Measurements from ENCODE around the gene CLIP1. TPM values are rescaled to one million over a fixed set of nuclear protein-coding genes. Genes with fewer than 3 reads are reported as not detected.

Gene CLIP1
- total RNA-seq, 2 experiments from 2014 or later = 42.5 to 47.2 TPM

- POLR2A ChIA-PET = interaction anchor here (0.6 kb wide), 1 partner anchor 34 kb away, joined by 6 read pairs; no protein-coding TSS in a partner anchor
- CTCF ChIA-PET = no interaction called here
Observed at GRCh38 chr12:122345042-122345441, 77.4 kb downstream of the CLIP1 start.

GRCh38 chr12:122336015-122336946 is 86.2 kb downstream of the CLIP1 start:
- POLR2A ChIA-PET = interaction anchor here (0.6 kb wide), 1 partner anchor 23 kb away, joined by 3 read pairs; no protein-coding TSS in a partner anchor
- CTCF ChIA-PET = interaction anchor here (0.7 to 2.2 kb wide), 7 partner anchors 12 to 1015 kb away, joined by 3 to 10 read pairs (median 3); no protein-coding TSS in a partner anchor

- POLR2A ChIA-PET = no interaction called here
Observed at GRCh38 chr12:122333142-122334087, 89.1 kb downstream of the CLIP1 start.

GRCh38 chr12:122327494-122328385 is 94.7 kb downstream of the CLIP1 start:
- CTCF ChIA-PET = interaction anchor here (0.8 kb wide), 1 partner anchor 425 kb away, joined by 3 read pairs; the partner anchor contains the start of gene DENR
- POLR2A ChIA-PET = interaction anchor here (0.6 kb wide), 1 partner anchor 38 kb away, joined by 5 read pairs; no protein-coding TSS in a partner anchor

More at GRCh38 chr12:122333142-122334087, 89.1 kb downstream of the CLIP1 start:
- CTCF ChIA-PET = interaction anchor here (0.5 to 2.2 kb wide), 3 partner anchors 21 to 352 kb away, joined by 3 to 7 read pairs (median 3); no protein-coding TSS in a partner anchor

GRCh38 chr12:122327014-122327413 is 95.5 kb downstream of the CLIP1 start:
- POLR2A ChIA-PET = no interaction called here
- CTCF ChIA-PET = no interaction called here

- POLR2A ChIA-PET = no interaction called here
- CTCF ChIA-PET = no interaction called here
Observed at GRCh38 chr12:122326586-122326985, 95.9 kb downstream of the CLIP1 start.

GRCh38 chr12:122323311-122324019 is 99.0 kb downstream of the CLIP1 start:
- POLR2A ChIA-PET = no interaction called here
- CTCF ChIA-PET = no interaction called here

GRCh38 chr12:122322501-122322900 is 100.0 kb downstream of the CLIP1 start:
- ChIA-PET POLR2A (interaction anchor here (0.6 kb wide), 2 partner anchors 25 to 56 kb away, joined by 3 read pairs; partner anchors contain the start of gene VPS33A), CTCF (no interaction called here)

- ChIA-PET CTCF (interaction anchor here (0.5 kb wide), 1 partner anchor 940 kb away, joined by 3 read pairs; no protein-coding TSS in a partner anchor), POLR2A (no interaction called here)
Observed at GRCh38 chr12:122318607-122319605, 103.6 kb downstream of the CLIP1 start.

- ChIA-PET CTCF (interaction anchor here (0.6 kb wide), 1 partner anchor 994 kb away, joined by 4 read pairs; no protein-coding TSS in a partner anchor), POLR2A (interaction anchor here (0.6 kb wide), 1 partner anchor 23 kb away, joined by 3 read pairs; no protein-coding TSS in a partner anchor)
Observed at GRCh38 chr12:122312926-122313325, 109.5 kb downstream of the CLIP1 start.

- ChIA-PET POLR2A (no interaction called here), CTCF (no interaction called here)
Observed at GRCh38 chr12:122311696-122312095, 110.8 kb downstream of the CLIP1 start.

GRCh38 chr12:122310626-122311333 is 111.7 kb downstream of the CLIP1 start:
- ChIA-PET CTCF (no interaction called here), POLR2A (no interaction called here)

- ChIA-PET POLR2A (no interaction called here), CTCF (no interaction called here)
Observed at GRCh38 chr12:122309564-122310121, 112.8 kb downstream of the CLIP1 start.

GRCh38 chr12:122308811-122309210 is 113.7 kb downstream of the CLIP1 start:
- CTCF ChIA-PET = no interaction called here

GRCh38 chr12:122306407-122306806 is 116.1 kb downstream of the CLIP1 start:
- POLR2A ChIA-PET = no interaction called here
- CTCF ChIA-PET = interaction anchor here (1.4 kb wide), 1 partner anchor 19 kb away, joined by 4 read pairs; no protein-coding TSS in a partner anchor

More at GRCh38 chr12:122308811-122309210, 113.7 kb downstream of the CLIP1 start:
- POLR2A ChIA-PET = no interaction called here

GRCh38 chr12:122304924-122305323 is 117.5 kb downstream of the CLIP1 start:
- ChIA-PET CTCF (no interaction called here), POLR2A (no interaction called here)

All from activated CD8-positive, alpha-beta memory T cell treated with anti-CD3 and anti-CD28 coated beads for 36 hours (primary cell).